ENCODE measurements around the gene VAT1L.

DNA sequence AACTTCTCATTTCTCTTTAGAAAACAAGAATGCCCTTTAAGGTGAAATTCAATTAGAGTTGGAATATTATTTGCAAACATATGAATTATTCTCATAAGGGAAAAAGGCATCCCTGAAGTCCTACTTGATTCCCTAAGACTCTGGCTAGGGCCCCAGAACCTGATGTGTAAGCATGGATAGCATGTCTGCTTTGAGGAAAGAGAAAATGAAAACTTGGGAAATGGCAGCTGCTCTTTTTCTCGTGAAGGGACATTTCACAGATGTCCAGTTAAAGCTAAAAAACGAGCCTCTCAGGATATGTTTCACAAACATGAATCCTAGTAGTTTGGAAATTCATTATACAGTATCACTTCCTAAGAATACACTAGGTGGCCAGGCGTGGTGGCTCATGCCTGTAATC lies 121.7 kb downstream of the VAT1L start:
- no peak for TF ChIP-seq POLR2AphosphoS5 (IDR thresholded peaks at IDR 0.05; ENCODE audit: low read depth, low read length)
- TF ChIP-seq PAX5 (IDR thresholded peaks at IDR 0.05; ENCODE audit: insufficient read depth, low read length, severe bottlenecking), result no peak

All from GM12891 (cell line).